HepG2 (cell line): ENCODE data around the gene KLHL17. TPM values are rescaled to one million over a fixed set of nuclear protein-coding genes. Genes with fewer than 3 reads are reported as not detected.

ENCODE experiments used
- AGO1 ChIP-seq: fragments of 200-400 bp; formaldehyde crosslinking; IDR thresholded peaks from 2 replicates; pipeline ENCODE4 v1.6.1; 2017; ENCODE audit warnings: mild to moderate bottlenecking, low read depth, low read length, moderate library complexity; ENCODE audit not compliant: poor library complexity, severe bottlenecking
- AKNA ChIP-seq: sonication (generic); formaldehyde crosslinking; IDR thresholded peaks from 2 replicates; pipeline ENCODE4 v1.4.0; 2020; ENCODE audit warnings: missing genetic modification reagents, borderline replicate concordance
- ATRX ChIP-seq: sonication (generic); formaldehyde crosslinking; IDR thresholded peaks from 2 replicates; pipeline ENCODE4 v1.4.0; 2020; ENCODE audit warnings: missing genetic modification reagents, borderline replicate concordance
- EEA1 ChIP-seq: sonication (generic); formaldehyde crosslinking; IDR thresholded peaks from 2 replicates; pipeline ENCODE4 v1.5.1; 2020; ENCODE audit warnings: mild to moderate bottlenecking, missing genetic modification reagents, borderline replicate concordance
- ETV6 ChIP-seq: sonication (generic); formaldehyde crosslinking; conservative IDR thresholded peaks from 2 replicates; pipeline ENCODE4 v1.4.0; 2020; ENCODE audit warnings: missing genetic modification reagents
- KDM6A ChIP-seq: IDR thresholded peaks from 2 replicates; pipeline ENCODE4 v1.6.1; 2016; ENCODE audit warnings: low read depth
- MED13 ChIP-seq: sonication (generic); formaldehyde crosslinking; IDR thresholded peaks from 2 replicates; pipeline ENCODE4 v1.5.0; 2020; ENCODE audit warnings: missing genetic modification reagents
- REPIN1 ChIP-seq: sonication (generic); formaldehyde crosslinking; IDR thresholded peaks from 2 replicates; pipeline ENCODE4 v1.8.0; 2022; ENCODE audit warnings: missing genetic modification reagents, low read depth, mild to moderate bottlenecking, borderline replicate concordance
- RFXAP ChIP-seq: sonication (generic); formaldehyde crosslinking; IDR thresholded peaks from 2 replicates; pipeline ENCODE4 v1.4.0; 2020; ENCODE audit warnings: missing genetic modification reagents, borderline replicate concordance
- SIN3B ChIP-seq: fragments of 150-350 bp; IDR thresholded peaks from 2 replicates; pipeline ENCODE4 v1.6.1; 2014; ENCODE audit warnings: low read length
- SNAPC5 ChIP-seq: sonication (generic); formaldehyde crosslinking; IDR thresholded peaks from 2 replicates; pipeline ENCODE4 v1.8.1; 2023; ENCODE audit warnings: mild to moderate bottlenecking, missing genetic modification reagents, borderline replicate concordance
- SSRP1 ChIP-seq: IDR thresholded peaks from 2 replicates; pipeline ENCODE4 v1.6.1; 2016; ENCODE audit warnings: control low read depth
- TEAD3 ChIP-seq: optimal IDR thresholded peaks from 2 replicates; pipeline ENCODE3; 2016; ENCODE audit warnings: borderline replicate concordance
- TFE3 ChIP-seq: IDR thresholded peaks from 2 replicates; pipeline ENCODE4 v1.6.1; 2016
- ZNF234 ChIP-seq: sonication (generic); formaldehyde crosslinking; conservative IDR thresholded peaks from 2 replicates; pipeline ENCODE4 v1.5.1; 2020; ENCODE audit warnings: mild to moderate bottlenecking, missing genetic modification reagents
- ZNF280D ChIP-seq: sonication (generic); formaldehyde crosslinking; IDR thresholded peaks from 2 replicates; pipeline ENCODE4 v1.5.1; 2020; ENCODE audit warnings: mild to moderate bottlenecking, missing genetic modification reagents
- ZNF3 ChIP-seq: IDR thresholded peaks from 2 replicates; pipeline ENCODE4 v1.7.0; 2017; ENCODE audit warnings: inconsistent platforms
- ZNF501 ChIP-seq: sonication (generic); formaldehyde crosslinking; IDR thresholded peaks from 2 replicates; pipeline ENCODE4 v1.5.1; 2020; ENCODE audit warnings: mild to moderate bottlenecking, moderate library complexity, missing genetic modification reagents
- ZNF672 ChIP-seq: sonication (generic); formaldehyde crosslinking; IDR thresholded peaks from 2 replicates; pipeline ENCODE4 v1.8.1; 2022; ENCODE audit warnings: missing genetic modification reagents
- ZNF776 ChIP-seq: sonication (generic); formaldehyde crosslinking; IDR thresholded peaks from 2 replicates; pipeline ENCODE4 v1.4.0; 2020; ENCODE audit warnings: mild to moderate bottlenecking, missing genetic modification reagents
- ZNF777 ChIP-seq: sonication (generic); formaldehyde crosslinking; IDR thresholded peaks from 2 replicates; pipeline ENCODE4 v1.4.0; 2020; ENCODE audit warnings: missing genetic modification reagents
- polyA plus RNA-seq, 8 experiments: library from polyadenylated mRNA; depleted of rRNA in 3 of 8; stranded (reverse) in 7 of 8; unstranded in 1 of 8; fragments of >200 nt; fragmentation: Illumina TruSeq in 4 of 8; extraction: Trizol in 4 of 8; gene quantifications; 2 replicates each; pipeline versions ENCODE4 v1.2.1 to v1.2.3, GENCODE V29; 2011 to 2016; ENCODE audit warnings: low read depth in 4 of 8, missing spikeins in 1 of 8, mixed read lengths in 1 of 8; ENCODE audit not compliant: insufficient read depth in 1 of 8
- total RNA-seq, 5 experiments: library from RNA; depleted of rRNA; stranded (reverse); fragments of >200 nt; fragmentation: Illumina TruSeq; extraction: Trizol; gene quantifications; 2 replicates each; pipeline ENCODE4 v1.2.3, GENCODE V29; 2016; ENCODE audit warnings: low read depth in 1 of 5

The KLHL17 gene
- total and polyA plus RNA-seq, 2 of the 13 experiments (the other 11 are each of a cell fraction or from before 2014, with no cell fraction given): 9.3 to 24.7 TPM

- TF ChIP-seq TFE3 (no peak; the same call in none of the 2 replicates), MED13 (CRISPR knock-in tag) (peak; percentile 74), AKNA (CRISPR knock-in tag) (0 out of 2 replicates have a peak, but pooled peaks have one; percentile 53), RFXAP (CRISPR knock-in tag) (0 out of 2 replicates have a peak, but pooled peaks have one; percentile 23), ZNF501 (CRISPR knock-in tag) (peak; percentile 89), ZNF777 (peak; percentile 79; the same call in 1 of the 2 replicates), EEA1 (CRISPR knock-in tag) (peak; percentile 87), SIN3B (no peak; the same call in 1 of the 2 replicates), TEAD3 (CRISPR knock-in tag) (peak; percentile 62), ETV6 (0 out of 2 replicates have a peak, but pooled peaks have one; percentile 62), REPIN1 (CRISPR knock-in tag) (peak; percentile 68; the same call in 1 of the 2 replicates), SNAPC5 (CRISPR knock-in tag) (no peak), KDM6A (no peak), ZNF280D (CRISPR knock-in tag) (peak; percentile 85; the same call in 1 of the 2 replicates), SSRP1 (CRISPR knock-in tag) (no peak; the same call in 1 of the 2 replicates), ZNF672 (no peak), ATRX (CRISPR knock-in tag) (no peak), ZNF776 (CRISPR knock-in tag) (peak; percentile 46; the same call in 1 of the 2 replicates), AGO1 (peak; percentile 73), ZNF234 (CRISPR knock-in tag) (peak; percentile 99), ZNF3 (CRISPR knock-in tag) (0 out of 2 replicates have a peak, but pooled peaks have one; percentile 17)
Observed at GRCh38 chr1:1000357-1001056, 40.1 kb downstream of the KLHL17 start (continued).
